ENCODE results near the gene PRSS23. TPM values are rescaled to one million over a fixed set of nuclear protein-coding genes. Genes with fewer than 3 reads are reported as not detected.

The PRSS23 gene
- total RNA-seq, 2 donors from 2014 or later: 90.3 to 253 TPM

GRCh38 chr11:86849679-86850078 lies 49.3 kb downstream of the PRSS23 start:
- Histone ChIP-seq H3K9me3 (no peaks in the 10 kb centered on the region), H3K36me3 (no peaks in the 10 kb centered on the region), H3K4me1 (ENCODE audit: control insufficient read depth in 1 of 2, low read depth in 2 of 2) (peaks cover 0 to 7% of the 10 kb centered on the region in 2 donors), H3K27ac (no peak overlapping the region), H3K4me3 (no peak overlapping the region), H3K27me3 (replicated peaks; ENCODE audit: insufficient read depth) (no peaks in the 10 kb centered on the region)
- DNase-seq (ENCODE audit: low spot score) (no peak), ATAC-seq (ENCODE audit: insufficient number of reproducible peaks, low FRiP score, low read depth) (no peak)
- no peak for TF ChIP-seq CTCF (IDR thresholded peaks at IDR 0.05)

Other genes with a start within 250 kb of the PRSS23 start
- gene ME3, start 127.9 kb upstream of the PRSS23 start, total RNA-seq: 10 to 100 TPM; 62.4 to 62.5 TPM
- gene FZD4, start 154.9 kb downstream of the PRSS23 start, total RNA-seq: 100 to 1,000 TPM in 1 of 2 donors, 10 to 100 TPM in 1; 75.2 to 104 TPM
- 10 to 100 TPM; 25.9 to 26.9 TPM for gene TMEM135, start 237.4 kb downstream of the PRSS23 start, total RNA-seq